HG02610 (cell line): ENCODE data around the gene WFS1.

ENCODE experiments used
- ATAC-seq: cut with Tn5 transposase; IDR thresholded peaks from one replicate; pipeline ENCODE4 v1.9.1; 2021; ENCODE audit warnings: mild to moderate bottlenecking, moderate library complexity; ENCODE audit not compliant: unreplicated experiment

Gene WFS1, protein sequence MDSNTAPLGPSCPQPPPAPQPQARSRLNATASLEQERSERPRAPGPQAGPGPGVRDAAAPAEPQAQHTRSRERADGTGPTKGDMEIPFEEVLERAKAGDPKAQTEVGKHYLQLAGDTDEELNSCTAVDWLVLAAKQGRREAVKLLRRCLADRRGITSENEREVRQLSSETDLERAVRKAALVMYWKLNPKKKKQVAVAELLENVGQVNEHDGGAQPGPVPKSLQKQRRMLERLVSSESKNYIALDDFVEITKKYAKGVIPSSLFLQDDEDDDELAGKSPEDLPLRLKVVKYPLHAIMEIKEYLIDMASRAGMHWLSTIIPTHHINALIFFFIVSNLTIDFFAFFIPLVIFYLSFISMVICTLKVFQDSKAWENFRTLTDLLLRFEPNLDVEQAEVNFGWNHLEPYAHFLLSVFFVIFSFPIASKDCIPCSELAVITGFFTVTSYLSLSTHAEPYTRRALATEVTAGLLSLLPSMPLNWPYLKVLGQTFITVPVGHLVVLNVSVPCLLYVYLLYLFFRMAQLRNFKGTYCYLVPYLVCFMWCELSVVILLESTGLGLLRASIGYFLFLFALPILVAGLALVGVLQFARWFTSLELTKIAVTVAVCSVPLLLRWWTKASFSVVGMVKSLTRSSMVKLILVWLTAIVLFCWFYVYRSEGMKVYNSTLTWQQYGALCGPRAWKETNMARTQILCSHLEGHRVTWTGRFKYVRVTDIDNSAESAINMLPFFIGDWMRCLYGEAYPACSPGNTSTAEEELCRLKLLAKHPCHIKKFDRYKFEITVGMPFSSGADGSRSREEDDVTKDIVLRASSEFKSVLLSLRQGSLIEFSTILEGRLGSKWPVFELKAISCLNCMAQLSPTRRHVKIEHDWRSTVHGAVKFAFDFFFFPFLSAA

DNA sequence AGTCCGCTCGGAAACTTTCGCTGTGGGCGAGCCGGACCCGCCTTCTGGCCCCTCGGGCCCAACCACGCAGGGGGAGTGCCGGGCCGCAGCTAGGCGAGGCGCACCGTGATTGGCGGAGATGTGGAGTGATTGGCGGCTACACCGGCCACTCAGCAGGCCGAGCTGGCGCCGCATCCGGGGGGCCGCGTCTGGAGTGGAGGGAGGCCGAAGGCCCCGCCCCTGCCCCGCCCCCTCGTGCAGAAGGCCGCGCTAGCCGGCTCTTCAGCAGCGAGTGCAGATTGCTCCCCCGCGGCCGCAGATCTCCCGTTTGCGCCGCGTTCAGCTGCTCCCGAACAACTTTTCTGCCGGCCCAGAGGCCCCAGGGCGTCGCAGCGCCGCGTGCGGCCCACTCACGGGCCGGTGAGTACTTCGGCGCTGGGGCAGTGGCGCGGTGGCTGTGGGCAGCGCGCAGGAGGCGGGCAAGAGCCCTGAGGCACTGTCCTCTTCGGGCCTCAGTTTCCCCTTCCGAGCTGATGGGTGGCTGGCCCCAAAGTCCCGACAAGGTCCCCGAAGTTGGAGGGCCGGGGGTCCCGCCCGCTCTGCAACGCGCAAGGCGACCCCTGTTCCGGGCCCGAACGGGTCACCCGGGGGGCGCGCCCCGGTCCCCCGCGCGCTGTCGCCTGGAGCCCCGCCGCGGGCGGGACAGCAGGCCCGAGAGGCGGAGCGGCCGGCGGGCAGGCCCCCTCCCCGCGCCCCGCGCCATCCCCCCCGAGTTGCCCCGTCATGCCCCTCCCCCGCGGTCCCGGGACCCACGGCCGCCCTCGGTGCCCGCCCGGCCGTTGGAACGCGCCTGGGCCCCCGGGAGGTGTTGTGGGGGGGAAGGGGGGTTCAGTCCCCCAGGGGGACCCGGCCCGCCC is at the start of gene WFS1:
WFS1 (plus strand) TSS at position 235 of the 896 bp plus-strand sequence. CDS start 7,606 bp downstream, outside the sequence.
- ATAC-seq, result peak; percentile 100

DNA sequence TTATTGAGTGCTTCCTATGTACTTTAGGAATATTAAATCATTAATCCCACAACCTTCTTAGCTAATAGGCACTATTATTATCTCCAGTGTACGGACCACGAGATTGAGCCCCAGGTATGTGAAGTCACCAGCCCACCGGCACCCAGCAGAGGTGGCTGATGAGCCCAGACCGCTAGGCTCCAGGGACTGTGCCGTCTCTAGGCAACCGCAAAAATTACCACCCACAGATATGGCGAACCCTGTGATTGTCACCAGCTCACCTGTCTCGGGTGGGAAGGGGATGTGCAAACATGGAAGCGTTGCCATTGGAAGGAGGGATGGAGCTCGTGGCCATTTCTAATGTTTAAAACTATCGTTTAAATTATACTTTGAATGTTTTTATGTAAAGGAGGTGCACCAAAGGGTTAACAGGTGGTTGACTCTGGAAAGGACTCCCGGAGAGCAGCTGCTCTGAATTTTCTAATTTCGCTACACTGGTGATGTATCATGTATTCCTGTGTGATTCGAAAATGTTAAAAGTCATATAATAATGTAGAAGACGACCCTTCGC is 48.3 kb upstream of the WFS1 start:
- ATAC-seq, result no peak

DNA sequence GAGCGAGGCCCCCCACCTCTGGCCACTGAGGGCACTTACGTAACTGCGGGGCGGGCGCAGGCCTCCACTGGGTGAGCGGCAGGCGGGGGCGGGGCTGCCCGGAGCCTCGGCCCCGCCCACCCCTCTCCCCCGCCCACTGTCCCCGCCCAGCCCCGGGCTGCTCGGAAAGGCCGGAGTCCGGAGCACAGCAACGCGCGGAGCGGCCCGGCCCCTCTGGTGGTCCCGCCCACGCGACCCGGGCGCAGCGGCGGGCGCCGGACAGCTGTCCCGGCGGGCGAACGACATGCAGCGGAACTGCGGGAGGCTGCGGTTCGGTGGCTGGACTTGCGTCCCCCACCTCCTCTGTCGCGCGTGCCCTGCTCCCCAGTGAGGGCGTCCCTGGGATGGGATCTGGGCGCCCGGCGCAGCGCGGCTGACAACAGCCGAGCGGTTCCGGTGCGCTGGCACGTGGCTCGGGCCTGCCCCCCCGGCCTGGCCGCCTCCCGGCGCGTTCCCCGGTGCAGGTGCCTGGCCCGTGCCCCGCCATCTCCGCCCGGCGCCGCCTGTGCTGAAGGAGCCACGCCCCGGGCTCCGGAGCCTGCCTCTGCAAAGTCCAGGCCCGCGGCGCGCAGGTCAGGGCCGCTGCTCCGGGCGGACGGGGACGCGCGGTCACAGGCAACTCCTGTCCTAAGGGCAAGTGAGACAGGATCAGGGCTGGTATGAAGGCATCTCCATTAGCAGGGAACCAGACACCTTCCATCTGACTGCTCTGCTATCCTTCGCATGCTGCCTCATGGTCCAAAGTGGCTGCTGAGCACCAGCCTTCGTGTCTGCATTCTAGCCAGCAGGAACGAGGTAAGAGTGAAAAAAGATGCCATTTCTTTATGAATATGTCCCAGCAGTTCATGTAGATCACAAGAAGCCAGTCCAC is 47.5 kb upstream of the WFS1 start:
- ATAC-seq, result no peak

DNA sequence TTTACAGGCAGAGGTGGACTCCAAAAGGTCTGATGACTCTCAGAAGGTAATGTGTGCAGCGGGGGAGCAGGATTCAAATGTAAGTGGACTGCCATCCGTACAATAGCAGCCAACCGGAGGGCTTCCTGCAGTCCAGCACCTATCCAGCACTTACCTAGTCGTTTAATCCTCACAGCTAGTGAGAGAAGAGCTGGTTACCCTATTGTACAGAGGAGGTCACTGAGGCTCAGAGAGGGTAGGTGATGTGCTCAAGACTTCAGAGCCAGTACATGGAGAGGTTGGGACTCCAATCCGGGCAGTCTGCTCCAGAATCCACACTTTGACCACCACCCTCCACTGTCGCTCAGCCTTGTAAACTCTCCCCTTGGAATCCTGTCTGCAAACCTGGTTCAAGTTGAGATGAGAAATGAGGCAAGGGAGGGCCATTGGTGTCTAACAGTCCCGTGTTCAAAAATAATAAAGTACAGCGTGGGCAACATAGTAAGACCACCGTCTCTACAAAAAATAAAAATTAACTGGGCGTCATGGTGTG is 46.8 kb upstream of the WFS1 start:
- no peak for ATAC-seq

DNA sequence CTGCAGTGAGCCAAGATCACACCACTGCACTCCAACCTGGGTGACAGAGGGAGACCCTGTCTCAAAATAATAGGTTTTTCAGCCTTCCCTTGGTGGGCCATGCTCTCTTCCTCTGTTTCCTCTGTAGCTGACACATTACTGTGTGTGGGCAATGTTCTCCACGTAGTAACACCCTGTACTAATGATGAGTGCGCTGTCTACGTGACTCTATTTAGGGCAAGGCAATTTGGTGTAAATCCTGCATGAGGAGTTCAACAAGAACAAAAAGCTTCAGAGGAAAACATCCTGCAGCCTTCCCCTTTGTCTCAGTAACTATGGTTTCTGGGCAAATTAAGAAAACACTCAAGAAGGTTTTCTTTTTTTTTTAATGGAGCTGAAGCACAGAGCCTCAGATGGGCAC is 44.9 kb upstream of the WFS1 start:
- ATAC-seq, result no peak

DNA sequence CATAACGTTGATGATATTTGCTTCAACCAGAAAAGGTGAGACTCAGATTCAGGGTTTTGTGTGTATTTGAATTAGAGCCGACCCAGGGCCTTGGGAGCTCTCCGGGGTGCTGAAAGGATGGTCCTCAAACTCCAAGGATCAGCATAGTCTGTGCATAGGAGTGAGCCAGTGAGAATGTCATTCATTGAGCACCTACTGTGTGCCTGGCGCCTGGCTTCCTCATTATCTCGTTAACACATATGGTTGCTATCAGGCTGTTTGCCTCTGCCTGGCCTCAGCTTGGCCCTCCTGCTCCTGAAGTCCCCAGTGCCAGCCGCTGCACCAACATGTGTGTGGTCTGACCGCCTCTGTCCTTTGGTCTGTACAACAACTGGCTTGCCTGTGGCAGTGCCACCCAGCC is 44.2 kb upstream of the WFS1 start:
- ATAC-seq, result no peak

DNA sequence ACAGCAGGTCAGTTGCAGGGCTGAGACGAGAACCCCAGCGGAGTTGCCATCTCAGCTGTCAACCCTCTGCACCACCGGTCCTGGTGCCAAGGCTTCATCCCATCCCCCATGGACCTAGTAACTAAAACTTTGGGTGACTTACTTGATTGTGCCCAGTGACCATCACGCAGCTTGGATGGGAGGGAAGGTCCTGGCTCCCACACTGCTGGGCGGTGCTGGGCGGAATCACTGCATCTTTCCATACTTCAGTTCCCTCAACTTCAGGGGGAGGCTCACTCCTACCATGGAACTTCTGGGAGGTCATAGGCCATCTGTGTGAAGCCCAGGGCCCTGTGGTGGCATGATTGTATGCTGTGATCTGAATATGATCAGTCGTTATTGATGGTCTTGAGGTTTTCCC is 43.1 kb upstream of the WFS1 start:
- ATAC-seq, result no peak

DNA sequence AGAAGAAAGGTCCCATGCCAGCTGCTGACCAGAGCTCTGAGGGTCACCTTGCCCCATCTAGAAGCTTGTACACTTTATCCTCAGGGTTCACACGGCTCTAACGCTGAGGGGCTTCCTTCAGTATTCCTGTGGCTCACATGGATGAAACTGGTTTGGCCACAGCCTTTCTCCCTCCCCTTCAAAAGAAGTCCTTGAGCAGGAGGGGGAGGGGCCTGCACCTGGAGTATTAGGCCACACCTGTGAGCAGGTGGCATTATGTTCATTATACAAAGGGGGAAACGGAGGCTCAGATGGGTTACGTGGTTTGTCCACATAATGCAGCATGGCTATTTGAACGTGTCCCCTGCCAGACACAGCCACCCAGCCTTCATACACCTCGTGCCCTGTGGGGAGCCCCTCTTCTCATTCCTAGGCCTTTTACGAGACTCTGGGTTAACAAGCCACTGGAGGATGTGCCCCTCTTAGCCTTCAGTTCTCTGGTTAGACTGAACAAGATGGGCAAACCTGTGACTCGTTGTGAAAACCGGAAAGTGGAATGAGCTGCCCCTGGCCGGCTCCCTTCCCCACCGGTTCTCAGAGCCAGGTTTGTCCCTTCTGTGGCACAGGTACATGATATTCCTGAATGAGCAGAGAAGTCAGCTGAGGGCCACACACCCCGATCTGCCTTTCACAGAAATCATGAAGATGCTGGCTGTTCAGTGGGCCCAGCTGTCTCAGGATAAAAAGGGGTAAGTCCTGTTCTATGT is 42.1 kb upstream of the WFS1 start:
- ATAC-seq, result no peak

DNA sequence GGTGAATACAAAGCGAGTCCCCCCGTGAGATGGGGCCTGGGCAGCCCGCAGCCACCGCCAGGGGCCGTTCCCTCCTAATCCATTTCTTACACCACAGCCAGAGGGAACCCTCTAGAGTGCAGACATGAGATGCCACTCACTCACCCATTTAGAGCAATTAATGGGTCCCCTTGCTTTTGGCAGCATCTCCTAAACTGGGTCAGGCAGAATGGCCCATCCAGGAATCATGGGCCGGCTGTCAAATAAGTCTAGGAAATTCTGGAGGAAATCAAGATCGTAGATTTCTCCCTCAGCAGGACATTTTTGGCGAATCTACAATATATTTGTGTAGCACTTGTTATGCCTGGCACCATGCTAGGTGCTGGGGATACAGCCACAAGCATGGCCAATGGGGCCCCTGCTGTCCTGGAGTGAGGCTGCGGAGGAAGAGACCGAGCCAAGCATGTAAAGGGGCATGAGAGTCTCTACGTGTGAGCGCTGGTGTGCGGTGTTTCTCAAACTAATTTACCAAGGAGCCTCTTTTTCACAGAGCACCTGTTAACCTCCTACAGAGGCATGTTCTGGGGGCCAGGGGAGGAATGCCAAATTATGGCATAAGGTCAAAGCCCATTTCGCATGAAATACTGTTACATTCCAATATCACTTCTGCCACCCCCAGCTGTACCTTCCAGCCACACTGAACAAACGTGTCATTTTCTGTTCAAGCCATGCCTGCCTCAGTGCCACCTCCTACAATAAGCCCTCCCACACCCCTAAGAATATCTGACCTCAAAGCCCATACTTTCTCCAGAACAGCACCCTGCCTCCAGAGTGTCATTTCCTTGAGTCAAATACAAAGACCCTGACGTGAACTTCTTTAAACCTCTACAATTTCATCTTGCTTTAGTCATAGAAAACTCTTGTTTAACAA is 41.2 kb upstream of the WFS1 start:
- no peak for ATAC-seq

DNA sequence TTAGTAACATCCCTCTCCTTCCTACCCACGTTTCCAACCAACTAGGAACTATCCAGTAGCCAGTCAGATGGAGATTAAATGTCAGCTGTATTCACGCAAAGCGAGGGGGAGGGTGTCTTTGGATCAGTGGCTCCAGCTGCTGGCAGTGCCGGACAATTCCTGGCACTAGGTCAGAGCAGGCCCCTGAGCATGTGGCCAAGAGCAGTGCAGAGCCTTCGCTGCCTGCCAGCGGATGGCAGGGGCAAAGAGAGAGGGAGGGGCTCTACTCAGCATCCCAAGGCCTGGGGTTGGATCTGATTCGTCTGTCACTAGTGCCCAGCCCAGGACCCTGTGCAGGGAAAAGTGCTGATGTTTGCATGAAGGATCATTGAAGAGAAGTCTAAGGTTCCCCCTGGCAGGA is 40.6 kb upstream of the WFS1 start:
- ATAC-seq, result no peak

DNA sequence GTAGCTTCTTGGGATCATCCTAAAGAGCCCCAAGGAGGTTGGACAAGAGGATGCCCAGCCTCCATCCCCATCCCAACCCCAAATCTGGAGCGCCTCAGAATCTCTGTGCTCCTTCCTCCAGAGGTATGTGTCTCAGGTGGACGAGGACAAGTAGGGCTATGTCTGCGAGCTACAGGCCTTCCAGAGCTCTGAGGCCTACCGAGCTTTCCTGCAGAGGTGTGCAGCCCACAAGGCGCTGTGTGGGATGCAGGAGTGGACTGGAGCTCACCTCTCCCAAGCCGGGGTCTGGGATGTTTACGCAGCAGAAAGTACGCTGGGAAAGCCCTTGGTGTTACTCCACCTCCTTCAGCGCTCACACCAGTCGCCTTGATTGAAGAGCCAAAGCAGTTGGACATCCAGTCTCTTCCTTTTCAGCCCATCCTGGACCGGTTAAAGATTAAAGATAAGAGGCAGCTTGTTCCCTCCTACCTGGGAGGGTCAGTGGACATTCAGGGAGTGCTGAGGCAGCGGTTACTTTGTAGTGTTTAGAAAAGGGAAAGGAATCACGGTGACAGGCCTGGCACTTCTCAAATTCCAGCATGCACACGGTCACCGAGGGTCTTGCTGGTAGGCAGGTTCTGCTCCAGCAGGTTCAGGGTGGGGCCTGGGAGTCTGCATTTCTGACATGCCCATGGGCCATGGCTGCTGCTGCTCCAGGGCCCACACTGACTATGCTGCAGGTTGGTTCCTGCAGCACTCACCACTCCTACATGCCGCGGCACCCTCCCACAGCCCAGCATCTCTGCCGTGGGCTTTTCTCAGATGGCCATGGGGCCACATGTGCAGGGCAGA is 39.8 kb upstream of the WFS1 start:
- no peak for ATAC-seq

DNA sequence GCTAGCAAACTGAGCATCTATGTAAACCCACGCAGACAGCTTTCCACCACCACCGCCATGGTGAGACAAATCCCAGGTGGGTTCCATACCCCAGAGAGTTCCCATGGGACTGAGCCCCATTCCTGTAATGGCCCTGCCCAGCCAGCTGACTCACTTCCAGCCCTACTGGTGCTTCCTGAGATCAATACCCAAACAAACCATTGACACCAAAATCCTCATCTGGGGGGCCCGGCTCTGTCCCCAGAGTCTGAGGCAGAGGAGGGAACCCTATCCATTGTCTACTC is 39.2 kb upstream of the WFS1 start:
- ATAC-seq, result no peak

DNA sequence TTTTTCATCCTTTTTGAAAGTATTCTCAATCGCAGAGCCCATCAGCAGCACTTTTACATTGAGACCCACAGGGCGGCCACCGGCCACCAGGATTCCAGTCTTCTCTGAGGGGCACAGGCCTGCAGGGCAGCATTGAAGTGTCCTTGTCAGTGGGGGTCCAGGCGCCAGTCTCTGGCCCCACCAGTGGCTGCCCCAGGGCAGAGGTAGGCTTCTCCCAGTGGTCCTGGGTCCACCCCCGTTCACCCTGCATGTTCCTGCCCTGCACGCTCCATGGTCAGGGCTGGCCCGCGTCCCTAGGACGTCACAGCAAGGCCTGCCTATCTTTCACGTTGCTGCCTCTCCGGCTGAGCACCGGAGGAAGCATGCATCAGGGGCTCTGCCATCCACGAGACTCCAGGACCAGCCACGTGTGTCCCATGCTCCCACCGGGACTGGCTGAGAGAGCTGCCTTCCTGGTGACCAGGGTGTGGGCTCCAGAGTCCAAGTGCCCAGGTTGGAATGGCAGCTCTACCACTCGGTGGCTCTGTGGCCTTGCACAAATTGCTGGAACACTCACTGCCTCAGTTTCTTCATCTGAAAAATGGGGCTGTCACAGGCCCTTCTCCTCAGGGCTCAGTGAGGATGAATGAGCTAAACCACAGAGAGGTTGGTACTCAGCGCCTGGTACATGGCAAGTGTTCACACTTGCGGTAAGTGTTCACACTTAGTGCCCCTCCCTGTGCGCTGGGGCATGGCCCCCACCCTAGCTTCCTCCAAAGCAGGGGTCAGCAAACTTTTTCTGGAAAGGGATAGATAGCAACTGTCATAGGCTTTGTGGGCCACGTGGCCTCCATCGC is 38.6 kb upstream of the WFS1 start:
- ATAC-seq, result no peak

DNA sequence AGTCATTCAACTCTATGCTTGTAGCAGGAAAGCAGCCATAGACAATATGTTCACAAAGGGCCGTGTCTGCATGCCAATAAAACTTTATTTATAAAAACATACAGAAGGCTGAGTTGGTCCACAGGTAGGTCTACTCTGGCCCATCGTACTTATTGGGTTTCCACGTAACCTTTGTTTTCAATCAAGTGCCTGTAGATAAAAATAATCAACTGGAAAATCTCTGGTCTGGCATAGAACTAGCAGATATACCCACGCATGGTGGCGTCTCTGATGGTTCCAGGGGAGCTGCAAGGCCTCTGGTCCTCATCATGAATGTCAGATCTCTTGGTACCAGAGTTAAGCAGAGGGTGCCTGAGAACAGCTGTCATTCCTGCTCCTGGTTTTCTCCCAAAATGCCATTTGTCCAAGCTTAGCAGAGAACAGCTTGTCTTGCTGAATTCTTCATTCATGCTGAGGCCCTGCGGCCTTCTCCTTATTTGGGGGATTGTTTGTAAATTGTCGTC is 37.9 kb upstream of the WFS1 start:
- no peak for ATAC-seq

DNA sequence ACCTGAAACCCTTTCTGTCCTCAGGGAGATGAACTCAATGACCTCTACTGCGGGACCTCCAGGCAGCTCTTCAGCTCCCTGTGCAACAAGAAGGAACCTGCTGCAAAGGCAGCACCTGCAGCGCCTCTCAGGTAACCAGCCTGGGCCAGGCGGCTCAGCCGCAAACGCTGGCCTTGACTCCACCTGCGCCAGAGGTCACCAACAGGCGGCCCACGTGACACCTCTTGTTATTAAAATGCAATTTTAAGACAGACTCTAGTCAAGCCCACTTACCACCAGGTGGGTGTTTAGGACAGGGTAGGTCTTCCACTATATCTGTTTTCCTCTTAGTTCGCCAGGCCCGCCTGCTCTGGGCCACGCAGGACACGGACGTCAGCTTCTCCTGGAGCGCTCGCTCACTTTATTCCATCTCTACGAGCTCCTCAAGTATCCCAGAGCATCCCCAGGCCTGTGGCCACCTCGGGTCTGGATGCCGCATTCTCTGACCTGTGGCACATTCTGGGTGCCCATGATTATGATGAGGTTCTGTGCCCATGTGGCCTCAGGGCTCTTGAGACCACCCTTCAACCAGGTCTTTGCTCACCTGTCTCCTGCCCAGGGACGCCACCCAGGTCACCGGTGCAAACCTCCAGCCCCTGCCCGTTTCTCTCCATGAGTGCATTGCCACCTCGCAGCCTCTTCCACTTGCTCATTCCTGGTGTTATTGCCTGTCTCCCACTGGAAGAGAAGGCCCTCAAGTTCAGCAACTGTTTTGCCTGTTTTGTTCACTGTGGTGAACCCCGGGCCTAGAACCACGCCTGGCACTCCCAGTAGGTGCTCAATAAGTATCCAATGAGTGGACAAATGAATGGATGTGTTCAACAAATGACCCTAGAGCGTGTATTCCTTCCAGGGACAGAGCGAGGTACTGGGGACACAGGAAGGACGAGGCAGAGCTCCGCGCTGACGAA is 36.5 kb upstream of the WFS1 start:
- no peak for ATAC-seq
